ENCODE results near the gene TRABD2B.

GRCh38 chr1:47722909-47723580, 274.1 kb downstream of the TRABD2B start:
- TF ChIP-seq CTCF (IDR thresholded peaks at IDR 0.05; ENCODE audit: insufficient read depth, low read depth, low read length): no peak
- no peak for TF ChIP-seq EZH2 (IDR thresholded peaks at IDR 0.05; ENCODE audit: insufficient read depth, low read length)
